Activated CD4-positive, alpha-beta memory T cell treated with anti-CD3 and anti-CD28 coated beads for 36 hours (primary cell): ENCODE measurements around the gene PGP. TPM values are rescaled to one million over a fixed set of nuclear protein-coding genes. Genes with fewer than 3 reads are reported as not detected.
"Not testable (repeated sequence)": the region's sequence is repeated elsewhere in the genome, so short reads cannot be mapped to it uniquely, and the experiment has no call there.

ENCODE experiments used
- CTCF ChIA-PET: fragments of 350-600 bp; sonication (Branson Sonifier 250); formaldehyde crosslinking; loops from one replicate; lab custom pipeline; 2021; ENCODE audit warnings: antibody characterized with exemption, inconsistent platforms; lab: Charles Lee
- POLR2A ChIA-PET: fragments of 350-600 bp; sonication (Branson Sonifier 250); formaldehyde crosslinking; loops from one replicate; lab custom pipeline; 2021; ENCODE audit warnings: antibody characterized with exemption; lab: Charles Lee
- DNase-seq: peaks from one replicate; pipeline ENCODE4 v3.0.0-alpha.2; 2020
- H3K27ac Mint-ChIP-seq: one replicate; pipeline ENCODE4 v1.8.0; 2021; ENCODE audit warnings: mixed read lengths
- H3K27me3 Mint-ChIP-seq: one replicate; pipeline ENCODE4 v1.8.0; 2021; ENCODE audit warnings: mixed read lengths
- H3K36me3 Mint-ChIP-seq: one replicate; pipeline ENCODE4 v1.8.0; 2021; ENCODE audit warnings: mixed read lengths
- H3K4me1 Mint-ChIP-seq: one replicate; pipeline ENCODE4 v1.8.0; 2021; ENCODE audit warnings: low read depth, mixed read lengths
- H3K4me3 Mint-ChIP-seq: one replicate; pipeline ENCODE4 v1.8.0; 2021; ENCODE audit warnings: mild to moderate bottlenecking, mixed read lengths
- H3K9me3 Mint-ChIP-seq: one replicate; pipeline ENCODE4 v1.8.0; 2021; ENCODE audit warnings: mixed read lengths
- intact Hi-C: fragments of 100-400 bp; cut with micrococcal nuclease; formaldehyde crosslinking; loops from one replicate; pipeline ENCODE4 v1.15.1; 2023
- total RNA-seq, 2 experiments: library from RNA; stranded (reverse); gene quantifications; one replicate each; pipeline ENCODE4 v1.2.3, GENCODE V29; 2021

PGP gene
- 10 to 100 TPM; 19.3 to 19.5 TPM for total RNA-seq

- CTCF ChIA-PET: interaction anchor here (0.6 to 2.6 kb wide), 6 partner anchors 8 to 192 kb away, joined by 3 to 11 read pairs (median 4); partner anchors contain the start of genes E4F1 and ECI1
- H3K27ac Mint-ChIP-seq: peak within 1 kb of the TSS; percentile 92
- POLR2A ChIA-PET: interaction anchor here (1.0 to 2.3 kb wide), 9 partner anchors 9 to 323 kb away, joined by 3 to 18 read pairs (median 5); partner anchors contain the start of genes E4F1, MLST8, PDPK1 and TRAF7
- intact Hi-C loops: loop anchor here (2.0 kb wide), 2 partner anchors 54 to 60 kb away; partner anchors contain the start of genes RNPS1 and TRAF7
- no peak for DNase-seq
- peaks cover 20% of the 10 kb centered on the region for H3K4me1 Mint-ChIP-seq
- H3K4me3 Mint-ChIP-seq: peak within 1 kb of the TSS; percentile 86
- H3K27me3 Mint-ChIP-seq: no peaks in the 10 kb centered on the region
- H3K36me3 Mint-ChIP-seq: peaks cover 16% of the 10 kb centered on the region
- H3K9me3 Mint-ChIP-seq: no peaks in the 10 kb centered on the region
These were observed at the start of gene PGP for GRCh38 chr16:2214719-2214968. TSS of gene PGP (minus strand) at chr16:2214840. CDS start at chr16:2214777, 63 bp downstream.

- DNase-seq, intact Hi-C loops, H3K4me3 Mint-ChIP-seq, H3K9me3 Mint-ChIP-seq, H3K27ac Mint-ChIP-seq, H3K27me3 Mint-ChIP-seq: not testable (repeated sequence)
- ChIA-PET POLR2A (interaction anchor here (1.5 to 2.7 kb wide), 2 partner anchors 12 to 48 kb away, joined by 5 to 13 read pairs; partner anchors contain the start of genes ECI1 and PGP), CTCF (interaction anchor here (1.1 to 1.4 kb wide), 2 partner anchors 12 to 82 kb away, joined by 4 to 5 read pairs; partner anchors contain the start of gene ECI1)
- Mint-ChIP-seq H3K36me3 (peaks cover 70% of the 10 kb centered on the region), H3K4me1 (peaks cover 26% of the 10 kb centered on the region)
These were observed 48.4 kb upstream of the PGP start for GRCh38 chr16:2263026-2263425.

DNA sequence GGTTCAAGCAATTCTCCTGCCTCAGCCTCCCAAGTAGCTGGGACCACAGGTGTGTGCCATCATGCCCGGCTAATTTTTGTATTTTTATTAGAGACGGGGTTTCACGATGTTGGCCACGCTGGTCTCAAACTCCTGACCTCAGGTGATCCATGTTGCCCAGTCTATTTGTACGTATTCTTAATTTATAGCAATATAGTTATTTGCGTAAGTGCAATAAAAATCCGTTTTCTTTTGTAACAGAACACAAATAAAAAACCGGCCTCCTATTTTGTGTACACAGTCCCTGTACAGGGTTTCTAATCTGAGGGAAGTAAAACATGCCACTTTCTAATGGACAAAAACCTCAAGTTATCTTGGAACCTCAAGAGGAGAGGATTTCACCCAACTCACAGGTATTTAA is 45.6 kb upstream of the PGP start:
- Mint-ChIP-seq H3K27me3 (no peaks in the 10 kb centered on the region), H3K4me3 (no peak overlapping the region), H3K4me1 (peaks cover 9% of the 10 kb centered on the region), H3K9me3 (no peaks in the 10 kb centered on the region), H3K36me3 (peaks cover 78% of the 10 kb centered on the region), H3K27ac (no peak overlapping the region)
- intact Hi-C loops: no loop called here
- no peak for DNase-seq
- POLR2A ChIA-PET: interaction anchor here (0.7 kb wide), 1 partner anchor 10 kb away, joined by 3 read pairs; no protein-coding TSS in a partner anchor
- CTCF ChIA-PET: no interaction called here

DNA sequence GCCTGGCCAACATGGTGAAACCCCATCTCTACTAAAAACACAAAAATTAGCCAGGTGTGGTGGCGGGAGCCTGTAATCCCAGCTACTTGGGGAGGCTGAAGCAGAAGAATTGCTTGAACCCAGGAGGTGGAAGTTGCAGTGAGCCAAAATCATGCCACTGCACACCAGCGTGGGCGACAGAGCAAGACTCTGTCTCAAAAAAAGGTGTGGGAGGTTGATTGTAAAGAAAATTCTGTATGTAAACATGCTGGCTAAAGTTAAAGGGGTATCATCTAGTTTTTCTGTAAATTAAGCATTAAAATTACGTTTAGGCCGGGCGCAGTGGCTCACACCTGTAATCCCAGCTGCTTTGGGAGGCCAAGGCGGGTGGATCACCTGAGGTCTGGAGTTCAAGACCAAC is 43.9 kb upstream of the PGP start:
- H3K36me3 Mint-ChIP-seq: peaks cover 74% of the 10 kb centered on the region
- POLR2A ChIA-PET: interaction anchor here (1.2 kb wide), 1 partner anchor 11 kb away, joined by 3 read pairs; no protein-coding TSS in a partner anchor
- CTCF ChIA-PET, intact Hi-C loops, H3K27ac Mint-ChIP-seq, H3K4me1 Mint-ChIP-seq, H3K9me3 Mint-ChIP-seq, H3K4me3 Mint-ChIP-seq, DNase-seq, H3K27me3 Mint-ChIP-seq: not testable (repeated sequence)

GRCh38 chr16:2257726-2258125 is 43.1 kb upstream of the PGP start:
- Mint-ChIP-seq H3K27me3 (no peaks in the 10 kb centered on the region), H3K4me3 (no peak overlapping the region), H3K9me3 (no peaks in the 10 kb centered on the region), H3K27ac (no peak overlapping the region), H3K36me3 (peaks cover 72% of the 10 kb centered on the region), H3K4me1 (no peaks in the 10 kb centered on the region)
- POLR2A ChIA-PET: interaction anchor here (1.2 kb wide), 1 partner anchor 10 kb away, joined by 3 read pairs; no protein-coding TSS in a partner anchor
- CTCF ChIA-PET: no interaction called here
- intact Hi-C loops: no loop called here
- no peak for DNase-seq

DNA sequence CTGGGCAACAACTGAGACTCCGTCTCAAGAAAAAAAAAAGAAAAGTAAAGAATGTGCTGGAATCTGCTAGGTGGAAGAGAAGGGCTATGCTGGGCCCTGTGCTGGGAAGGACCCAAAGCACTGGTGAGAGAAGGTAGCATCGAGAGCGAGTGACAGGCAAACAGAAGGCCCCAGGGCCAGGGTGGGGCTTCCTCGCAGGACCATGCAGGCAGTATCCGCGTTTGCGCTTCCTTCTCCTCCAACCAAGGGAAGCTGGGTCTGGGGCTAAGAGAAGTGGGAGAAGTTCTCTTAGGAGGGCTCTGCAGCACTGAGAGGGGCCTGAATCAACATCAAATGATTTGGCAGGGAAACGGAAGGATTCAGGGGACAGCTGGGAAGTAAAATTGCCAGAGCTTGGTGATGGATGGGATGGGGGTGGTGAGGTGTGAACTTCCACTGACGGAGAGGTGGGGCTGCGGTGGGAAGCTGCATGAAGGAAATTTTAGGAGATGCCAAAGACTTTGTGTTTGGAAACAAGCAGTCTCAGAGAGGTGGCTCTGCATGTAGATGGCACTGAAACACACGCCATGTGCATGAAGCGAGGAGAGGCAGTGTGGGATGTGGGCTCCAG is 42.0 kb upstream of the PGP start:
- intact Hi-C loops: no loop called here
- DNase-seq: no peak
- H3K27ac Mint-ChIP-seq: peak overlapping the region; percentile 30
- ChIA-PET CTCF (no interaction called here), POLR2A (no interaction called here)
- no peaks in the 10 kb centered on the region for H3K9me3 Mint-ChIP-seq
- H3K4me1 Mint-ChIP-seq: peaks cover 4% of the 10 kb centered on the region
- H3K36me3 Mint-ChIP-seq: peaks cover 63% of the 10 kb centered on the region
- no peaks in the 10 kb centered on the region for H3K27me3 Mint-ChIP-seq
- H3K4me3 Mint-ChIP-seq: no peak overlapping the region

DNA sequence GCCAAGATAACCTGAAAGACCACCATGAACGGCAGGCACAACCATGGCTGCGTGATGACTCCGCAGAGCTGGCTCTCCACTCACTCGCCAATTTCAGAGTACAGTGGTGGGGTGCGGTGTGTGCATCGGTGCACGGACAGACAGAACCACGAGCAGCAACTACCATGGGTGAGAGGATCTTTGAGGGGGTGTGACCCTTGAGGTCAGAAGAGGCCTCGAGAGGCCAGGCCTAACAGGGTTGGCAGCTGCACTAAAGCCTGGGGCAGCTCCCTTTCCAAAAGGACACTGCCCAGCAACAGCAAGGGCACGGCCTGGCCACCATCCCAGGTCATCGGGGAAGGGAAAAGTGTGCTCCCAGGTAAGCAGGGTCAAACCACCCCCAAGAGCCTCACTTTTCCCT is 38.7 kb upstream of the PGP start:
- Mint-ChIP-seq H3K9me3 (no peaks in the 10 kb centered on the region), H3K4me1 (peaks cover 10% of the 10 kb centered on the region), H3K36me3 (peaks cover 43% of the 10 kb centered on the region), H3K27ac (peak overlapping the region; percentile 58), H3K4me3 (no peak overlapping the region), H3K27me3 (no peaks in the 10 kb centered on the region)
- POLR2A ChIA-PET: interaction anchor here (0.8 to 2.2 kb wide), 3 partner anchors 29 to 48 kb away, joined by 3 to 6 read pairs (median 3); partner anchors contain the start of gene MLST8
- no peak for DNase-seq
- intact Hi-C loops: loop anchor here (5.0 kb wide), 1 partner anchor 46 kb away; the partner anchor contains the start of gene MLST8
- CTCF ChIA-PET: interaction anchor here (4.0 kb wide), 1 partner anchor 58 kb away, joined by 31 read pairs; the partner anchor contains the start of gene CASKIN1

- intact Hi-C loops: loop anchor here (5.0 kb wide), 1 partner anchor 45 kb away; the partner anchor contains the start of gene MLST8
- CTCF ChIA-PET: interaction anchor here (0.7 to 4.0 kb wide), 5 partner anchors 27 to 355 kb away, joined by 3 to 31 read pairs (median 3); partner anchors contain the start of gene CASKIN1
- no peak overlapping the region for H3K4me3 Mint-ChIP-seq
- POLR2A ChIA-PET: interaction anchor here (0.8 to 3.1 kb wide), 8 partner anchors 9 to 58 kb away, joined by 3 to 13 read pairs (median 5); partner anchors contain the start of gene MLST8
- peak overlapping the region; percentile 58 for H3K27ac Mint-ChIP-seq
- H3K36me3 Mint-ChIP-seq: peaks cover 38% of the 10 kb centered on the region
- H3K4me1 Mint-ChIP-seq: peaks cover 10% of the 10 kb centered on the region
- H3K27me3 Mint-ChIP-seq: no peaks in the 10 kb centered on the region
- DNase-seq: no peak
- H3K9me3 Mint-ChIP-seq: no peaks in the 10 kb centered on the region
These were observed 38.1 kb upstream of the PGP start for GRCh38 chr16:2252806-2253148.

GRCh38 chr16:2251296-2252111 is 36.9 kb upstream of the PGP start, which contains the start of gene ECI1:
TSS of gene ECI1 (minus strand) at chr16:2251587. CDS start at chr16:2251566, 21 bp downstream.
- DNase-seq: peak; percentile 92
- CTCF ChIA-PET: interaction anchor here (0.6 to 4.0 kb wide), 12 partner anchors 12 to 264 kb away, joined by 3 to 31 read pairs (median 4); partner anchors contain the start of genes ABCA3, CASKIN1 and PGP
- intact Hi-C loops: loop anchor here (2.0 to 5.0 kb wide), 3 partner anchors 17 to 44 kb away; partner anchors contain the start of genes E4F1, MLST8 and RNPS1
- H3K4me1 Mint-ChIP-seq: peaks cover 10% of the 10 kb centered on the region
- peak within 1 kb of the TSS; percentile 89 for H3K27ac Mint-ChIP-seq
- no peaks in the 10 kb centered on the region for H3K27me3 Mint-ChIP-seq
- peaks cover 27% of the 10 kb centered on the region for H3K36me3 Mint-ChIP-seq
- H3K9me3 Mint-ChIP-seq: no peaks in the 10 kb centered on the region
- peak within 1 kb of the TSS; percentile 88 for H3K4me3 Mint-ChIP-seq
- POLR2A ChIA-PET: interaction anchor here (0.5 to 3.1 kb wide), 12 partner anchors 10 to 264 kb away, joined by 3 to 13 read pairs (median 4); partner anchors contain the start of genes E4F1, MLST8, PGP and TEDC2

GRCh38 chr16:2250652-2251295 is 36.1 kb upstream of the PGP start:
- no peaks in the 10 kb centered on the region for H3K9me3 Mint-ChIP-seq
- peak; percentile 49 for DNase-seq
- peaks cover 21% of the 10 kb centered on the region for H3K36me3 Mint-ChIP-seq
- intact Hi-C loops: loop anchor here (2.0 to 5.0 kb wide), 3 partner anchors 18 to 43 kb away; partner anchors contain the start of genes E4F1, MLST8 and RNPS1
- H3K4me3 Mint-ChIP-seq: peak overlapping the region; percentile 88
- H3K4me1 Mint-ChIP-seq: peaks cover 10% of the 10 kb centered on the region
- peak overlapping the region; percentile 89 for H3K27ac Mint-ChIP-seq
- no peaks in the 10 kb centered on the region for H3K27me3 Mint-ChIP-seq
- ChIA-PET CTCF (interaction anchor here (0.6 to 4.0 kb wide), 11 partner anchors 12 to 251 kb away, joined by 3 to 31 read pairs (median 4); partner anchors contain the start of genes ABCA3, CASKIN1 and PGP), POLR2A (interaction anchor here (0.6 to 3.1 kb wide), 9 partner anchors 9 to 209 kb away, joined by 3 to 13 read pairs (median 4); partner anchors contain the start of genes E4F1, MLST8 and TEDC2)
